Activated T-cell treated with anti-CD3 and anti-CD28 coated beads, Interleukin-2, amount 50 U/mL, for 24 hours (primary cell): ENCODE results near the gene GNPDA1.
A peak's percentile ranks its signal among the peaks of the same experiment; 100 is the strongest.
"Not testable (repeated sequence)": the region's sequence is repeated elsewhere in the genome, so short reads cannot be mapped to it uniquely, and the experiment has no call there.

Source experiments
- DNase-seq: peaks from one replicate; pipeline ENCODE4 v3.0.0-alpha.2; 2020
- H3K27ac Mint-ChIP-seq: 2 replicates; pipeline ENCODE4 v1.8.0; 2020; ENCODE audit warnings: mild to moderate bottlenecking, mixed read lengths
- H3K27me3 Mint-ChIP-seq: 2 replicates; pipeline ENCODE4 v1.8.0; 2020; ENCODE audit warnings: mixed read lengths
- H3K36me3 Mint-ChIP-seq: 2 replicates; pipeline ENCODE4 v1.8.0; 2020; ENCODE audit warnings: low read depth, mixed read lengths
- H3K4me1 Mint-ChIP-seq: 2 replicates; pipeline ENCODE4 v1.8.0; 2020; ENCODE audit warnings: low read depth, mixed read lengths
- H3K4me3 Mint-ChIP-seq: 2 replicates; pipeline ENCODE4 v1.8.0; 2020; ENCODE audit warnings: mild to moderate bottlenecking, moderate library complexity, mixed read lengths
- H3K9me3 Mint-ChIP-seq: 2 replicates; pipeline ENCODE4 v1.8.0; 2020; ENCODE audit warnings: mixed read lengths

Gene GNPDA1

DNA sequence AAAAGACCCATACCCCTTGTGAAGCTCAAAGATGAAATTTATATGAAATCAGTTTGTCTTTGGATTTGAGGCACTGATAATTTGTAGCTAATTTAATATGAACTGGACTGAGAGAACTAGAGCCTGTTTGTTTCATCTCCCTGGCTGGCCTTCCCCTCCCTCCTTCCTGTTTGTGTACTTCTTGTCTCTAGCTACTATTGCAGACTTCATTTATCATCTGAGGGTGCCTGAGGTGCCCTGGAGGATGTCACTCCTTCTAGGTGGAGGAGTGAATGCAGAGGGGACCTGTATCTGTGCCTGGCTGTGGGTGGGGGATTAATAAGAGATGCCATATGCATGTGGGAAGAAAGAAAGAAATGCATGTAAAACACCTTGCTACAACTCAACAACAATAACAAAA lies 22.2 kb upstream of the GNPDA1 start:
- no peak for DNase-seq
- Mint-ChIP-seq H3K4me1 (peaks cover 17% of the 10 kb centered on the region), H3K4me3 (no peak overlapping the region), H3K36me3 (no peaks in the 10 kb centered on the region), H3K27me3 (no peaks in the 10 kb centered on the region), H3K27ac (peak overlapping the region; percentile 22), H3K9me3 (no peaks in the 10 kb centered on the region)

DNA sequence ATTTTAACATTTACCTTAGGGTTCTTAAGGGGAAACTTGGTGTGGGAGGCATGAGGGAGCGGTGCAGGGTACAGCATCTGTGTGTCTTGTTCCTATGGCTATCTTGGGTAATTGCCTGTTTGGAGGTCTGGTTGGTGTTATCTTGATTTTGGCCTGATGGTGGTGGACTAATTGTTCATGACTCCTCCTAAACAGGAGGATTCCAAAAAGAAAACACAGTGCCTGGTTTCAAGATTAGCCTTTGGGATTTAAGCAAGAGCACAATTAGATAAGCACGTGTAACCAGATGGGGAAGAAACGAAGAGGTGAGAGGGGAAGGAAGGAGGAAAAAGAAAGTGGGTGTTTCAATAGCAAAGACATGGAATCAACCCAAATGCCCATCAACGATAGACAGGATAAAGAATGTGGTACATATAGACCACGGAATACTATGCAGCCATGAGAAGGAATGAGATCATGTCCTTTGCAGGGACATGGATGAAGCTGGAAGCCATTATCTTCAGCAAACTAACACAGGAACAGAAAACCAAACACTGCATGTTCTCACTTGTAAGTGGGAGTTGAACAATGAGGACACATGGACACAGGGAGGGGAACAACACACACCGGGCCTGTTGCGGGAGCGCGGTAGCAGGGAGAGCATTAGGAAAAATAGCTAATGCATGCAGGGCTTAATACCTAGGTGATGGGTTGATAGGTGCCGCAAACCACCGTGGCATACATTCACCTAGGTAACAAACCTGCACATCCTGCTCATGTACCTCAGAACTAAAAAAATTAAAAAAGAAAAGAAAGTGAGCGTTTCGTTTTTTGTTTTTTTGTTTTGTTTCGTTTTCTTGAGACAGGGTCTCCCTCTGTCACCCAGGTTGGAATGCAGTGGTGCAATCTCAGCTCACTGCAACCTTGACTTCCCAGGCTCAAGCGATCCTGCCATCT lies 21.1 kb upstream of the GNPDA1 start:
- H3K27me3 Mint-ChIP-seq, DNase-seq, H3K36me3 Mint-ChIP-seq: not testable (repeated sequence)

DNA sequence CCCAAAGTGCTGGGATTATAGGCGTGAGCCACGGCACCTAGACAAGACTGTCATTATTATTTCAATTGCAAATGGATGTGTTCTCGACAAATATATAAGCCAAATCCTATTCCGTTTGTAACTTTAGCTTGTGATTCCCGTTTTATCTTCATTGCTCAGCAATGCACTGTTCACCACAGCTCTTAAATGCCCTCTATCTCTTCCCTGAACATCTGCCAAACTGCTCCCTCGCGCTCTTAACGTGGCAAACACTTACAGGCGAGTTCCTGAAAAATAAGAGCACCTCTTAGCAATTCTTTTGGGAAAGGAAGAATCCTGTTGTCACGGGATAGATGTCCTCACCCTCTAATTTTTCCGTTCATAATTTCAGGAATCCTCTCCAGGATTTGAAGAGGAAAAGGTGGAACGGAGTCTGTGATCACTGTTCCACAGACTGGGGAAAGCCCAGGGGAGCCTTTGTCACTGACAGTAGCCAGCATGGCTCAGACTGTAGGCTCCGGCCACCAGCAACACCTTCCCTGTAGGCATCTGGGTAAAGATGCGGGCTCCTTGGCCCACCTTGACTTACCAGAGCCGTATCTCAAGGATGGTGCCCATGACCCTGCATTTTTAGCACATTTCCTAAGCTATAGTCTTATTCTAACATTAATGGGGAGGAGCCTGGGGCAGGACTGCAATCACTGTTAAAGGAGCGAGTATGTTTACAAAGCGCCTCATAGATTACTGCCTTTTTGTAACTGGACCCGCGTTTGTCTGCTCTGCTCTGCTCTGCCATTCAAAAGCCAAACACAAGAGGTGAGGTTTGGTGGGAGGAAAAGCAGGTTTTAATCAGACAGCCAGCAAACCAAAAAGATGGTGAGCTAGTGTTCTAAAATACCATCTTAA lies 20.2 kb upstream of the GNPDA1 start:
- DNase-seq = no peak
- Mint-ChIP-seq H3K36me3 (no peaks in the 10 kb centered on the region), H3K4me1 (peaks cover 17% of the 10 kb centered on the region), H3K9me3 (no peaks in the 10 kb centered on the region), H3K27me3 (no peaks in the 10 kb centered on the region), H3K27ac (no peak overlapping the region), H3K4me3 (no peak overlapping the region)

More for the DNA sequence above, 21.1 kb upstream of the GNPDA1 start:
- Mint-ChIP-seq H3K4me1 (peaks cover 17% of the 10 kb centered on the region), H3K27ac (peak overlapping the region; percentile 24)
- H3K4me3 Mint-ChIP-seq, H3K9me3 Mint-ChIP-seq: not testable (repeated sequence)

DNA sequence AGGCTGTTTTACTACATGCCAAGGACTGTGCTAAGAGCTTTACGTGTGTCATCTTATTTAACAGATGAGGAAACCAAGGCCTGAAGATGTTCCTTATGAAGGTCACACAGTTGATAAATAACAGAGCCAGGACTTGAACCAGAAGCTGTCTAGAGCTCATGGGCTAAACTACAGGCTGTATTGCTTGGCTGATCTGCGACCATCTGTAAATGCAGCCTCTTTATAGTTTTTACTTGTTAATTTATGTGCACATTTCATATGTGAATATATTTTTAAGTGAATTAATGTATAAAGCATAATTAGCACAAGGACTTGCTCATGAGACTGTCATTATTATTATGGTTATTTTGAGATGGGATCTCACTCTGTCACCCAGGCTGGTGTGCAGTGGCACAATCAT lies 19.3 kb upstream of the GNPDA1 start:
- no peaks in the 10 kb centered on the region for H3K36me3 Mint-ChIP-seq
- no peaks in the 10 kb centered on the region for H3K27me3 Mint-ChIP-seq
- H3K4me1 Mint-ChIP-seq = peaks cover 17% of the 10 kb centered on the region
- H3K9me3 Mint-ChIP-seq = no peaks in the 10 kb centered on the region
- no peak overlapping the region for H3K4me3 Mint-ChIP-seq
- no peak for DNase-seq
- H3K27ac Mint-ChIP-seq = no peak overlapping the region

DNA sequence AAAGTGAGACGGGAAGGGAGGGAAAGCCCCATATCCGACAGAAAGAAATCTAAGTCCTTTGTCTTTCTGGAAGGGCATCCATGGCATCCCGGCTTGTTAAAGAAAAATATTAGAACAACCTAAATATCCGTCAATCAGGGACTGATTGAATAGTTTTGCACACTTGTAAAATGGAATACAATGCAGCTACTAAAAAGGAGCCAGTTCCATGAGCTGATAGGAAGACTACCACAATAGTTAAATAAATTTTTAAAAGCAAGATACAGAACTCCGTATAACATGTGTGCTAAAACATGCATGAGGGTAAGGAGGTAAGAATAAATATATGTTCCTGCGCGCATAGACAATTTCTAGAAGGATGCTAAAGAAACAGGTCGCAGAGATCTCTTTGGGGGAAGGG lies 12.8 kb upstream of the GNPDA1 start:
- Mint-ChIP-seq H3K4me3 (peak overlapping the region; percentile 84), H3K36me3 (no peaks in the 10 kb centered on the region), H3K27ac (peak overlapping the region; percentile 96), H3K27me3 (no peaks in the 10 kb centered on the region), H3K9me3 (no peaks in the 10 kb centered on the region), H3K4me1 (peaks cover 17% of the 10 kb centered on the region)
- peak; percentile 7 for DNase-seq

DNA sequence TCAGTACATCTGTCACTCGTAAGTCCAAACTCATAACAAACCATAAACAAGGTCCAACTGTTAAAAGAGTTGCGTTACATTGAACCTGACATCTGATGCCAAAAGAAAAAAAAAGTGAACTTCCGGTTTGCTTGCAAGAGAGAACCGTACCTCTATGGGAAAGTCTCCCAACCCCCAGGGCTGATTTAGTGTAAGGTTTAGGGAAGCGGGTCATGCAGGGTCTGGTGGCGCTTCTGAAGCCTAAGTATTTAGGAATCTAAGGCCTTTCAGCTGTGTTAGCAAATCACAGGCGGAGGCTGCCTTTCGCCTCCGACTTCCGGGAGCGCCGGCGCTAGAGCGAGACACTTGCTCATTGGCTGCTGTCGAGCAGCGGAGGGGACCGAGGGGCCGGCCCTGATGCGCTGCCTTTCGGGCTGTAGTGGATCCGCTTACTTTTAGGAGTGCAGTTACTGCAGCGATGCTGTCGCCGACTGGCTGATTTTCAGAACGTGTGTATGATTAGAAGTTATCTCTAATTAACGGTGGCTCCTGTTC lies 12.0 kb upstream of the GNPDA1 start:
- peak overlapping the region; percentile 96 for H3K27ac Mint-ChIP-seq
- H3K9me3 Mint-ChIP-seq = peaks cover 5% of the 10 kb centered on the region
- no peaks in the 10 kb centered on the region for H3K27me3 Mint-ChIP-seq
- peak overlapping the region; percentile 84 for H3K4me3 Mint-ChIP-seq
- H3K4me1 Mint-ChIP-seq = peaks cover 22% of the 10 kb centered on the region
- peak; percentile 87 for DNase-seq
- H3K36me3 Mint-ChIP-seq = no peaks in the 10 kb centered on the region

DNA sequence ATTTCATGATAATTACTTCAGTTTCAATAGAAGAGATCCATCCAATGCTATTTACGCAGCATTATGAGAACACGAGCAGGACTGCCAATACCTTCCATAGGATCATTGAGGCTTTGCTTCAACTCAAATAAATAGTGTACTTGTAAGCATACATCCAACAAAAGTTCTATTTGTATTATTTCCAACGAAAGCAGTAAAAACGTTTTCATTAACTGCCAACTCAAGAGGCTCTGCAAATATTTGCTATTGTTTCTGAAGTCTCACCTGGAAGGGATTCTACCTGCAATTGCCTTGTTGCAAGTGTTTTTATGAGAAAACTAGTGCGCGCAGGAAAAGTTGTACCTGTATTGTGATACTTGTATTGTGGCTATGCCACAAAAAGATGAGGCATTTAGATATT lies 11.0 kb upstream of the GNPDA1 start:
- Mint-ChIP-seq H3K9me3 (peaks cover 5% of the 10 kb centered on the region), H3K36me3 (no peaks in the 10 kb centered on the region), H3K4me1 (peaks cover 25% of the 10 kb centered on the region), H3K4me3 (no peak overlapping the region), H3K27ac (no peak overlapping the region), H3K27me3 (no peaks in the 10 kb centered on the region)
- no peak for DNase-seq

DNA sequence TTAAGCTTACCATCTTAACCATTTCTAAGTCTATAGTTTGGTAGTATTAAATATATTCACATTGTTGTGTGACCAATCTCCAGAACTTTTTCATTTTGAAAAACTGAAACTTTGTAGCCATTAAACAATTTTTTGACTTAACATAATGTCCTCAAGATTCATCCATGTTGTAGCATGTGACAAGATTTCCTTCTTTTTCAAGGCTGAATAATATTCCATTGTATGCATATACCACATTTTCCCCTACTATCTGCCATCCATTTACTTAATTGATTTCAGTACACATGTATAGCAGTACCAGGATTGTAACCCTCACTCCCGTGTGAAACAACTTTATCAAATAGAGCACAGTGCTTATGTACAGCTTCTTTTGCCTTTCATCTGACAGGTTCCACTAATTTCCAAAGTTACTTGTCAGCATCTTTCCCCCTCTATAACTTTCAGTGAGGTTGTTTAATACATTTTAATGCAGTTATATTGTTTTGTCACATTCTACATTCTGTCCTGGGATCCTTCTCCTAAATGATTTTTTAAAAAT lies 7.4 kb upstream of the GNPDA1 start:
- Mint-ChIP-seq H3K27ac (no peak overlapping the region), H3K27me3 (no peaks in the 10 kb centered on the region), H3K9me3 (peaks cover 5% of the 10 kb centered on the region), H3K4me3 (no peak overlapping the region), H3K36me3 (no peaks in the 10 kb centered on the region), H3K4me1 (peaks cover 54% of the 10 kb centered on the region)
- DNase-seq = no peak

DNA sequence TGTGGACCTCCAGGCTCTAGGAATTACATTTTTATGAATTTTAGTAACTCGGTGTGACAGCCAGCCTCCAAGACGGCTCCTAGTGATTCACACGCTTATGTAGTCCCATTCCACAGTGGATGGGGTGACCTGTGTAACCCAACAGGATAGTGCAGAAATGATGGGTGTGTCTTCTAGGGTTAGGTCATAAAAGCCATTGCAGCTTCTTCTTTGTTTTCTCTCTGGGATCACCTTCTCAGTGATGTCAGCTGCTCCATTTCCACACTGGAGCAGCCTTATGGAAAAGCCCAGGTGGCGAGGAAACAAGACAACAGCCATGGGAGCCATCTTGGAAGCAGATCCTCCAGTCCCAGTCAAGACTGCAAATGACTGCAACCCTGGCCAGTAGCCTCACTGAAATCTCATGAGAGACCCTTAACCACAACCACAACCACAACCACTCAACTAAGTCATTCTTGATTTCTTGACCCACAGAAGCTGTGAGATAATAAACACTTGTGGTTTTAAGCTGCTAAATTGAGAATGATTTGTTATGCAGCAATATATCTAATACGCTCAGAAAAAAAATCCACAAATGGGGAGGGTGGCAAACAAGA lies 5.1 kb upstream of the GNPDA1 start:
- Mint-ChIP-seq H3K9me3 (peaks cover 5% of the 10 kb centered on the region), H3K4me1 (peaks cover 67% of the 10 kb centered on the region), H3K4me3 (peak overlapping the region; percentile 1), H3K36me3 (peaks cover 1% of the 10 kb centered on the region), H3K27ac (peak overlapping the region; percentile 91), H3K27me3 (no peaks in the 10 kb centered on the region)
- no peak for DNase-seq

DNA sequence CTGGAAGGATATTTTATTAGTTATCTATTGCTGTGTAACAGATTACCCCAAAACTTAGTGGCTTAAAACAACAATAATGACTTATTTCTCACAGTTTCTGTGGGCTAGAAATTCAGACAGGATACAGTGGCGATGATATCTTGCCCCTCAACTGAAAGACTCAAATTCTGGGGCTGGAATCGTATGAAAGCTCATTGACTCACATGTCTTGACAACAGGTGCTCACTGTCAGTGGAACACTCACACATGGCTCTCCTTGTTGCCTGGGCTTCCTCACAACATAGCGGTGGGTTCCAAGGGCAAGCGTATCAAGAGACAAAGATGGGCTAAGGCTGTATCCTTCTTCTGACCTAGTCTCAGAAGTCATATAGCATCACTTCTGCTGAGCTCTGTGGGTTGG lies 3.7 kb upstream of the GNPDA1 start:
- Mint-ChIP-seq H3K36me3 (peaks cover 9% of the 10 kb centered on the region), H3K4me1 (peaks cover 74% of the 10 kb centered on the region), H3K27ac (peak overlapping the region; percentile 98), H3K27me3 (no peaks in the 10 kb centered on the region), H3K4me3 (peak overlapping the region; percentile 87), H3K9me3 (peaks cover 5% of the 10 kb centered on the region)
- peak; percentile 65 for DNase-seq

DNA sequence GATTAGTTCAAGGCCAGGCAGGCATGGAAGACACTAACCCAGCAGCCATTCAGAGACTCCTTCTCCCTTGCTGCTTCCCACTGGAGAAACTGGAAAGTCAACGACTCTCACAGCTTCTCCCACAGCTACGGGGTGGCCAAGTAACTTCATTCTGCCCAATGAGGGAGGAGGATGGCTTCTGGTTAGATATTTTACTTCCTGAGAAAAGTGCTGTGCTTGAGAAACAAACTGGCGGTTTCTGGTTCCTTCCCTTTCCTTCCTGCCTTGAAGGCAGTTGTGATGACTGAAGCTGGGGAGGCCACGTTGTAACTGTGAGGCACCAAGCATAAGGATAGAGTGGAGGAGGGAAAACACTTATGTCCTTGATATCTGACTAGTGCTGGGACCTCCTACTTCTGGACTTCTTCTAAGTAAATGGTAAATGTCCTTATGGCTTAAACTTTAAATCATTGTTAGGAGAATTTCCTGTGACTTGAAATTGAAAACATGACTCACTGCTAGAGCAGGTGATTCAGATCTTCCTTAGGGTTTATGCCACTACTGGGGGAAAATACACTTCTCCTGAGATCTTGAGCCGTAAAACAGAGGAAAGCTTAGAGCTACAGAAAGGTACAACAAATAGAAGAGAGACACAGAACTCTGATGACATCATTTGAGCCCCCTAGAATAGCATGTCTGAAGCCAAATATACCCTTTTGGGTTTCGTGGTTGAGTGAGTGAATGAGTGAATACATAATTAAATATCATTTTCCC lies 3.1 kb upstream of the GNPDA1 start:
- Mint-ChIP-seq H3K9me3 (peaks cover 5% of the 10 kb centered on the region), H3K27ac (peak overlapping the region; percentile 98), H3K4me3 (peak overlapping the region; percentile 87), H3K4me1 (peaks cover 80% of the 10 kb centered on the region), H3K36me3 (peaks cover 15% of the 10 kb centered on the region), H3K27me3 (no peaks in the 10 kb centered on the region)
- peak; percentile 68 for DNase-seq

DNA sequence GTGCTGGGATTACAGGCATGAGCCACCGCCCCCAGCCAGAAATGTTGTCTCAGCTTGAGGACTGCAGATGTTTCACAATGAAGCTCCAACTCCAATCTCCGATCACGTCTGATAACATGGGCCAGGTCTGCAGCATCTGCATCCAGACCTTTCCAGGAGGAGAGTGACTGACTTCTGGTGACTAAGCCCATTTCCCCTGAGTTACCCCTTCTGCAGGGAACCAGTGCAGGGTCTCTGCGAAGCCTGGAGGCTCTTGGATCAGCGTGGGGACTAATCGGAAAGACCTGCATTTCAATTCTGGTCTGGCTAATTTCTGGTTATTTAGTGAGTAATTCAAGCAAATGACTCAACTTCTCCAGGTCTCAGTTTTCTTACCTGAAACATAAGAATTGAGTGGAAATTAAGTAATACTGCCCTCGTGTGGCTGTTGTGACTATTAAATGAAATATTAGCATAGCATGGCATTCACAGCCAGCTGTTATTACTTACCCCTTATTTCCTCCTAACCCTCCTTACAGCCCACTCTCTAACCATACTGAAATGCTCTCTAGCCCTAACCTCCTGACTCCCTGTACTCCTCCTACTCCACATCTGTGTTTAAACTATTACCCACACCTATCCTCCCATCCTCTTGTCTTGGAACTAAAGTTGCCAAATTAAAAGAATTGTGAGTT lies 2.2 kb upstream of the GNPDA1 start:
- peak overlapping the region; percentile 98 for H3K27ac Mint-ChIP-seq
- H3K4me3 Mint-ChIP-seq = peak overlapping the region; percentile 87

More for the DNA sequence above, 2.2 kb upstream of the GNPDA1 start:
- H3K9me3 Mint-ChIP-seq = peaks cover under 1% of the 10 kb centered on the region
- H3K4me1 Mint-ChIP-seq = peaks cover 79% of the 10 kb centered on the region
- H3K27me3 Mint-ChIP-seq = no peaks in the 10 kb centered on the region
- peak; percentile 79 for DNase-seq
- peaks cover 20% of the 10 kb centered on the region for H3K36me3 Mint-ChIP-seq
